T-helper 2 cell (primary cell): ENCODE measurements around the gene PLA2G10.
"Not testable (repeated sequence)": the region's sequence is repeated elsewhere in the genome, so short reads cannot be mapped to it uniquely, and the experiment has no call there.

ENCODE experiments used
- DNase-seq, 5 experiments: peaks; one replicate each; pipeline versions ENCODE4 v3.0.0 to v3.0.0-alpha.2; 2012 to 2022
- total RNA-seq, 2 donors: gene quantifications; one replicate each; lab custom pipeline; 2026; lab: John Stamatoyannopoulos, UW

Gene PLA2G10
- total RNA-seq: 0 reads per million in 2 donors

- DNase-seq: not testable (repeated sequence)
Measured at GRCh38 chr16:14694129-14694528, at the start of gene PLA2G10. TSS of gene PLA2G10 (minus strand) at chr16:14694308. CDS start at chr16:14694229, 79 bp downstream.

- not testable (repeated sequence) for DNase-seq
Measured at GRCh38 chr16:14742273-14743128, 48.4 kb upstream of the PLA2G10 start, which contains the start of gene NPIPA2. TSS of gene NPIPA2 (plus strand) at chr16:14742533. CDS start at chr16:14748066, 5,533 bp downstream.

- not testable (repeated sequence) for DNase-seq
Measured at GRCh38 chr16:14741794-14742193, 47.7 kb upstream of the PLA2G10 start.

GRCh38 chr16:14740832-14741385, 46.8 kb upstream of the PLA2G10 start:
- not testable (repeated sequence) for DNase-seq

GRCh38 chr16:14733233-14733632, 39.1 kb upstream of the PLA2G10 start:
- not testable (repeated sequence) for DNase-seq

GRCh38 chr16:14703156-14704011, 9.3 kb upstream of the PLA2G10 start, which contains the start of gene NPIPA3:
TSS of gene NPIPA3 (plus strand) at chr16:14703411. CDS start at chr16:14708944, 5,533 bp downstream.
- DNase-seq: not testable (repeated sequence)

GRCh38 chr16:14702672-14703071, 8.6 kb upstream of the PLA2G10 start:
- not testable (repeated sequence) for DNase-seq

GRCh38 chr16:14701859-14702258, 7.8 kb upstream of the PLA2G10 start:
- DNase-seq: not testable (repeated sequence)

GRCh38 chr16:14685870-14686793, 8.0 kb downstream of the PLA2G10 start:
- not testable (repeated sequence) for DNase-seq

- DNase-seq: no peak
Measured at GRCh38 chr16:14682121-14682520, 12.0 kb downstream of the PLA2G10 start.

GRCh38 chr16:14681115-14681514, 13.0 kb downstream of the PLA2G10 start:
- no peak for DNase-seq

- not testable (repeated sequence) for DNase-seq
Measured at GRCh38 chr16:14680396-14680795, 13.7 kb downstream of the PLA2G10 start.

GRCh38 chr16:14678748-14679497, 15.2 kb downstream of the PLA2G10 start:
- DNase-seq: no peak

GRCh38 chr16:14677627-14678026, 16.5 kb downstream of the PLA2G10 start:
- DNase-seq: no peak

- no peak for DNase-seq
Measured at GRCh38 chr16:14676633-14677032, 17.5 kb downstream of the PLA2G10 start.

- peak in 1 of 5 experiments; percentile 30 for DNase-seq
Measured at GRCh38 chr16:14672403-14672971, 21.6 kb downstream of the PLA2G10 start.

GRCh38 chr16:14669776-14670175, 24.3 kb downstream of the PLA2G10 start:
- peak in 1 of 5 experiments; percentile 11 for DNase-seq

GRCh38 chr16:14668556-14669223, 25.4 kb downstream of the PLA2G10 start:
- DNase-seq: no peak

GRCh38 chr16:14667347-14668266, 26.5 kb downstream of the PLA2G10 start:
- DNase-seq: no peak
